GM12878 (cell line): ENCODE measurements around the gene DEXI. TPM values are rescaled to one million over a fixed set of nuclear protein-coding genes. Genes with fewer than 3 reads are reported as not detected.

Experiments
- ATF2 ChIP-seq: IDR thresholded peaks from 2 replicates; pipeline ENCODE4 v1.6.1; 2012; ENCODE audit warnings: low read length, inconsistent platforms
- BHLHE40 ChIP-seq, 2 experiments: fragments of 450-650 bp in 1 of 2; IDR thresholded peaks; 2 replicates each; pipeline ENCODE4 v1.6.1; 2011 to 2017; ENCODE audit warnings: low read depth in 2 of 2, borderline replicate concordance in 1 of 2, improper control_type of control experiment in 1 of 2, low read length in 1 of 2, mild to moderate bottlenecking in 1 of 2
- DPF2 ChIP-seq: fragments of 450-650 bp; IDR thresholded peaks from 2 replicates; pipeline ENCODE4 v1.6.1; 2017; ENCODE audit warnings: mild to moderate bottlenecking
- EED ChIP-seq: sonication (generic); IDR thresholded peaks from 2 replicates; pipeline ENCODE4 v1.6.1; 2016; ENCODE audit warnings: antibody characterized with exemption, low read depth
- EP300 ChIP-seq, 2 experiments: fragments of 150-350 bp in 1 of 2; IDR thresholded peaks; 2 replicates each; pipeline ENCODE4 v1.6.1; 2011 to 2012; ENCODE audit warnings: low read depth in 2 of 2, low read length in 2 of 2, borderline replicate concordance in 1 of 2, improper control_type of control experiment in 1 of 2, inconsistent platforms in 1 of 2; ENCODE audit not compliant: control insufficient read depth in 1 of 2
- FOXK2 ChIP-seq: fragments of 450-650 bp; IDR thresholded peaks from 2 replicates; pipeline ENCODE4 v1.6.1; 2017; ENCODE audit warnings: mild to moderate bottlenecking, moderate library complexity
- IKZF1 ChIP-seq: fragments of 450-650 bp; conservative IDR thresholded peaks from 2 replicates; pipeline ENCODE4 v1.6.1; 2017; ENCODE audit warnings: antibody characterized with exemption, mild to moderate bottlenecking
- LARP7 ChIP-seq: fragments of 450-650 bp; IDR thresholded peaks from 2 replicates; pipeline ENCODE4 v1.6.1; 2017; ENCODE audit warnings: mild to moderate bottlenecking
- MYB ChIP-seq: fragments of 150-350 bp; IDR thresholded peaks from 2 replicates; pipeline ENCODE4 v1.6.1; 2014; ENCODE audit warnings: mild to moderate bottlenecking, low read depth, low read length, borderline replicate concordance
- MYC ChIP-seq: IDR thresholded peaks from 2 replicates; pipeline ENCODE4 v1.6.1; 2011; ENCODE audit warnings: mild to moderate bottlenecking, low read length, moderate library complexity, inconsistent platforms; ENCODE audit not compliant: insufficient read depth, insufficient replicate concordance, insufficient read length, severe bottlenecking
- NFIC ChIP-seq: IDR thresholded peaks from 2 replicates; pipeline ENCODE4 v1.6.1; 2012; ENCODE audit warnings: low read depth, mild to moderate bottlenecking, inconsistent platforms, low read length, moderate library complexity
- PML ChIP-seq: IDR thresholded peaks from 2 replicates; pipeline ENCODE4 v1.6.1; 2012; ENCODE audit warnings: low read length, inconsistent platforms
- RBBP5 ChIP-seq: fragments of 200-600 bp; sonication (generic); conservative IDR thresholded peaks from 2 replicates; pipeline ENCODE4 v1.6.1; 2016
- RCOR1 ChIP-seq: conservative IDR thresholded peaks from 2 replicates; pipeline ENCODE4 v1.6.1; 2012; ENCODE audit warnings: low read depth, low read length, improper control_type of control experiment
- RUNX3 ChIP-seq: IDR thresholded peaks from 2 replicates; pipeline ENCODE4 v1.6.1; 2012; ENCODE audit warnings: low read length, inconsistent platforms
- SPI1 ChIP-seq: IDR thresholded peaks from 2 replicates; pipeline ENCODE4 v1.6.1; 2011; ENCODE audit warnings: low read depth, mild to moderate bottlenecking, low read length, moderate library complexity, borderline replicate concordance; ENCODE audit not compliant: insufficient read depth
- SRF ChIP-seq, 2 experiments: IDR thresholded peaks; 2 replicates each; pipeline ENCODE4 v1.6.1; 2011; ENCODE audit warnings: low read depth in 2 of 2, low read length in 2 of 2, mild to moderate bottlenecking in 1 of 2, moderate library complexity in 1 of 2
- ZBTB4 ChIP-seq: fragments of 450-650 bp; formaldehyde crosslinking; IDR thresholded peaks from 2 replicates; pipeline ENCODE4 v1.4.0; 2022; ENCODE audit warnings: mild to moderate bottlenecking, moderate library complexity
- ZNF687 ChIP-seq: fragments of 450-650 bp; IDR thresholded peaks from 2 replicates; pipeline ENCODE4 v1.6.1; 2017; ENCODE audit warnings: mild to moderate bottlenecking, moderate library complexity
- polyA plus RNA-seq, 11 experiments: library from polyadenylated mRNA; depleted of rRNA in 4 of 11; unstranded in 6 of 11; stranded (reverse) in 5 of 11; fragments of >200 nt; fragmentation: Nextera tagmentation in 4 of 11; fragmentation: Illumina TruSeq in 1 of 11; extraction: Ambion mirVana in 4 of 11; extraction: Trizol in 1 of 11; gene quantifications; 1 replicate in 1 of 11; 2 replicates in 10 of 11; pipeline versions ENCODE4 v1.2.1 to v1.2.3, GENCODE V29; 2011 to 2016; ENCODE audit warnings: inconsistent platforms in 2 of 11, missing spikeins in 2 of 11, low read depth in 1 of 11
- total RNA-seq, 4 experiments: library from RNA; depleted of rRNA in 3 of 4; stranded (reverse); fragments of >200 nt in 3 of 4; fragmentation: Illumina TruSeq in 1 of 4; extraction: Trizol in 1 of 4; gene quantifications; 2 replicates each; pipeline versions ENCODE4 v1.2.1 to v1.2.3, GENCODE V29; 2013 to 2021
- TF ChIP-seq, protein P1 (sequence below): fragments of 450-650 bp; IDR thresholded peaks from 2 replicates; pipeline ENCODE4 v1.6.1; 2017; ENCODE audit warnings: low read depth, mild to moderate bottlenecking, moderate library complexity

DEXI gene
- total and polyA plus RNA-seq, 10 of the 15 experiments (the other 5 are each of a cell fraction or from before 2014, with no cell fraction given): 1.4 to 26.3 (median 18.4) TPM

DNA sequence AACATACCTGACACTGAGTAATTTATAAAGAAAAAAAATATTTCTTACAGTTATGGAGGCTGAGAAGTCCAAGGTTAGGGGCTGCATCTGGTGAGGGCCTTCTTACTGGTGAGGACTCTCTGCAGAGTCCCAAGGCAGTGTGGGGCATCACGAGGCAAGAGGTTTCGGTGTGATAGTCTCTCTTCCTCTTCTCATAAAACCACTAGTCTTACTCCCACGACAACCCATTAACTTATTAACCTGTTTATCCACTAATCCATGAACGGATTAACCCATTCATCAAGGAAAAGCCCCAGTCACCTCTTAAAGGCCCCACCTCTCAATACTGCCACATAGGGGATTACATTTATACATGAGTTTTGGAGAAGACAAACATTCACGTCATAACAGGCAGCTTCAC, 45.1 kb downstream of the DEXI start (continued):
- TF ChIP-seq ATF2 (0 out of 2 replicates have a peak, but pooled peaks have one; percentile 13), IKZF1 (peak; percentile 92), SPI1 (peak; percentile 90), FOXK2 (no peak), PML (0 out of 2 replicates have a peak, but pooled peaks have one; percentile 15), MYC (no peak), RBBP5 (no peak), EP300 (IDR thresholded peaks at IDR 0.05; ENCODE audit: borderline replicate concordance in 1 of 2, control insufficient read depth in 1 of 2, low read depth in 2 of 2, low read length in 2 of 2) (peak; percentile 58 to 72; a peak in 2 of 4 replicates), BHLHE40 (IDR thresholded peaks at IDR 0.05; ENCODE audit: borderline replicate concordance in 1 of 2, low read depth in 2 of 2, low read length in 1 of 2) (peak; percentile 21 to 74; a peak in 2 of 4 replicates), RCOR1 (0 out of 2 replicates have a peak, but pooled peaks have one; percentile 74), NFIC (no peak), DPF2 (peak; percentile 71), MYB (no peak), ZBTB4 (CRISPR knock-in tag) (no peak), RUNX3 (peak; percentile 73; the same call in 1 of the 2 replicates), EED (peak; percentile 61; the same call in 1 of the 2 replicates), LARP7 (no peak), ZNF687 (peak; percentile 60; the same call in 1 of the 2 replicates), SRF (IDR thresholded peaks at IDR 0.05; ENCODE audit: low read depth in 2 of 2, low read length in 2 of 2) (no peak)
- TF ChIP-seq, protein P1, sequence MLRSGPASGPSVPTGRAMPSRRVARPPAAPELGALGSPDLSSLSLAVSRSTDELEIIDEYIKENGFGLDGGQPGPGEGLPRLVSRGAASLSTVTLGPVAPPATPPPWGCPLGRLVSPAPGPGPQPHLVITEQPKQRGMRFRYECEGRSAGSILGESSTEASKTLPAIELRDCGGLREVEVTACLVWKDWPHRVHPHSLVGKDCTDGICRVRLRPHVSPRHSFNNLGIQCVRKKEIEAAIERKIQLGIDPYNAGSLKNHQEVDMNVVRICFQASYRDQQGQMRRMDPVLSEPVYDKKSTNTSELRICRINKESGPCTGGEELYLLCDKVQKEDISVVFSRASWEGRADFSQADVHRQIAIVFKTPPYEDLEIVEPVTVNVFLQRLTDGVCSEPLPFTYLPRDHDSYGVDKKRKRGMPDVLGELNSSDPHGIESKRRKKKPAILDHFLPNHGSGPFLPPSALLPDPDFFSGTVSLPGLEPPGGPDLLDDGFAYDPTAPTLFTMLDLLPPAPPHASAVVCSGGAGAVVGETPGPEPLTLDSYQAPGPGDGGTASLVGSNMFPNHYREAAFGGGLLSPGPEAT: peak; percentile 92
